SK-N-SH treated with all-trans-retinoic acid at 6 μM for 48 hours (cell line): Measurements from ENCODE around the gene RGS7.

ENCODE experiments used
- ESRRG ChIP-seq: fragments of 250-450 bp; sonication (Bioruptor Pico); IDR thresholded peaks from 2 replicates; pipeline ENCODE4 v1.6.1; 2021; ENCODE audit warnings: mild to moderate bottlenecking
- ISL1 ChIP-seq: fragments of 250-450 bp; sonication (Bioruptor Pico); IDR thresholded peaks from 2 replicates; pipeline ENCODE4 v2.1.2; 2022; ENCODE audit warnings: mild to moderate bottlenecking, moderate library complexity
- PATZ1 ChIP-seq: fragments of 250-450 bp; sonication (Bioruptor Pico); IDR thresholded peaks from 2 replicates; pipeline ENCODE4 v1.8.0; 2020; ENCODE audit warnings: mild to moderate bottlenecking, moderate library complexity, borderline replicate concordance
- POU6F1 ChIP-seq: fragments of 250-450 bp; sonication (Bioruptor Pico); IDR thresholded peaks from 2 replicates; pipeline ENCODE4 v1.8.0; 2021; ENCODE audit warnings: low read depth, mild to moderate bottlenecking, moderate library complexity, borderline replicate concordance
- RARB ChIP-seq: fragments of 250-450 bp; sonication (Bioruptor Pico); IDR thresholded peaks from 2 replicates; pipeline ENCODE4 v1.8.0; 2021; ENCODE audit warnings: mild to moderate bottlenecking, moderate library complexity
- TSHZ2 ChIP-seq: fragments of 250-450 bp; sonication (Bioruptor Pico); IDR thresholded peaks from 2 replicates; pipeline ENCODE4 v1.5.0; 2020; ENCODE audit warnings: mild to moderate bottlenecking, moderate library complexity
- ZFP3 ChIP-seq: fragments of 250-450 bp; sonication (Bioruptor Pico); IDR thresholded peaks from 2 replicates; pipeline ENCODE4 v1.5.0; 2020; ENCODE audit warnings: mild to moderate bottlenecking, moderate library complexity
- ZFP30 ChIP-seq: fragments of 450-650 bp; formaldehyde crosslinking; IDR thresholded peaks from 2 replicates; pipeline ENCODE4 v1.5.0; 2022; ENCODE audit warnings: mild to moderate bottlenecking, moderate library complexity
- ZNF8 ChIP-seq: fragments of 450-650 bp; formaldehyde crosslinking; IDR thresholded peaks from 2 replicates; pipeline ENCODE4 v1.5.0; 2020; ENCODE audit warnings: mild to moderate bottlenecking, moderate library complexity

GRCh38 chr1:241118049-241118448, 239.0 kb downstream of the RGS7 start:
- TF ChIP-seq ZFP3 (CRISPR knock-in tag) (no peak), PATZ1 (CRISPR knock-in tag) (no peak), ESRRG (CRISPR knock-in tag) (no peak), RARB (CRISPR knock-in tag) (no peak), ZFP30 (CRISPR knock-in tag) (no peak), ZNF8 (no peak), POU6F1 (CRISPR knock-in tag) (no peak), ISL1 (CRISPR knock-in tag) (no peak), TSHZ2 (CRISPR knock-in tag) (no peak)
